ENCODE results near the gene RAB7A.

DNA sequence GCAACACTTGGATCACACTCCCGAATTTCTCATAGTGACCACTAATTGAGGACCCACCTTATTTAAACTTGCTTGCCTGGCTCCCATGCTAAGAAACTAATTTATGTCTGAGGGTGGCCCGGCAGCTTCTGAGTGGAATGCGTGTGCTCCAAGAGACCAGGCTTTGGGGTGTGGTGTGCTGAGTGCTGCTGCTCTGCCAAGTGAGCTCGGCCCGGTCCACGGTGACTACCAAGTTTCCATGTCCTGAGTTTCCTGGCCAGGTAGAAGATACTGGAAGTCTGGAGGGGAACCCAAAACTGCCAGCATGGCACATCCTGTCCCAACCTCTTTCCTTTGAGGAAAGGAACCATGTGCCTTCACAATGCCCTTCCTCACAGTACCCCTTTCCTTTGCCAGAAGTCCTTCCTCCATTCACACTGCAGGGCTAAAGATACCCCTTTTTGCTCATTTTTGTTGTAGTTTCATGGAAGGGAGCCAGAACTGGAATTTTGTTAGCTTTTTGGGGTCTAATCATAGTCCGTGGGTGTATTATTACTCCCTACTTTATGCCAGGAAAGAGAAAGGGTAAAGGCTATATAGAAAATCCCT is 94.4 kb downstream of the RAB7A start:
- TF ChIP-seq, protein P1, sequence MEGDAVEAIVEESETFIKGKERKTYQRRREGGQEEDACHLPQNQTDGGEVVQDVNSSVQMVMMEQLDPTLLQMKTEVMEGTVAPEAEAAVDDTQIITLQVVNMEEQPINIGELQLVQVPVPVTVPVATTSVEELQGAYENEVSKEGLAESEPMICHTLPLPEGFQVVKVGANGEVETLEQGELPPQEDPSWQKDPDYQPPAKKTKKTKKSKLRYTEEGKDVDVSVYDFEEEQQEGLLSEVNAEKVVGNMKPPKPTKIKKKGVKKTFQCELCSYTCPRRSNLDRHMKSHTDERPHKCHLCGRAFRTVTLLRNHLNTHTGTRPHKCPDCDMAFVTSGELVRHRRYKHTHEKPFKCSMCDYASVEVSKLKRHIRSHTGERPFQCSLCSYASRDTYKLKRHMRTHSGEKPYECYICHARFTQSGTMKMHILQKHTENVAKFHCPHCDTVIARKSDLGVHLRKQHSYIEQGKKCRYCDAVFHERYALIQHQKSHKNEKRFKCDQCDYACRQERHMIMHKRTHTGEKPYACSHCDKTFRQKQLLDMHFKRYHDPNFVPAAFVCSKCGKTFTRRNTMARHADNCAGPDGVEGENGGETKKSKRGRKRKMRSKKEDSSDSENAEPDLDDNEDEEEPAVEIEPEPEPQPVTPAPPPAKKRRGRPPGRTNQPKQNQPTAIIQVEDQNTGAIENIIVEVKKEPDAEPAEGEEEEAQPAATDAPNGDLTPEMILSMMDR (IDR thresholded peaks at IDR 0.05) = no peak
- TF ChIP-seq POLR2A (IDR thresholded peaks at IDR 0.05) = no peak

All from thyroid gland (tissue), 4 donors.